RWPE2 (cell line): ENCODE data around the gene FSTL1.

Experiments used
- ATAC-seq: fragments of 200-7000 bp; cut with Tn5 transposase; 3 replicates; pipeline ENCODE4 v1.9.1; 2021; ENCODE audit warnings: low read depth
- DNase-seq: peaks from one replicate; pipeline ENCODE4 v3.0.0-alpha.2; 2020; ENCODE audit warnings: low spot score
- H3K27ac ChIP-seq: fragments of 450-650 bp; 2 replicates; pipeline ENCODE4 v1.5.1; 2017; ENCODE audit warnings: mild to moderate bottlenecking; ENCODE audit not compliant: poor library complexity, severe bottlenecking
- H3K27me3 ChIP-seq: fragments of 250-450 bp; sonication (Bioruptor Pico); 2 replicates; pipeline ENCODE4 v1.5.1; 2021; ENCODE audit warnings: mild to moderate bottlenecking, moderate library complexity; ENCODE audit not compliant: insufficient read depth, poor library complexity, severe bottlenecking
- H3K36me3 ChIP-seq: fragments of 250-450 bp; sonication (Bioruptor Pico); 2 replicates; pipeline ENCODE4 v1.5.1; 2020; ENCODE audit warnings: low read depth, mild to moderate bottlenecking, moderate library complexity
- H3K4me1 ChIP-seq: fragments of 250-450 bp; sonication (Bioruptor Pico); 2 replicates; pipeline ENCODE4 v1.5.1; 2021; ENCODE audit warnings: mild to moderate bottlenecking, moderate library complexity; ENCODE audit not compliant: insufficient read depth, poor library complexity, severe bottlenecking
- H3K4me3 ChIP-seq: fragments of 250-450 bp; sonication (Bioruptor Pico); 2 replicates; pipeline ENCODE4 v1.5.1; 2021; ENCODE audit warnings: mild to moderate bottlenecking, moderate library complexity; ENCODE audit not compliant: severe bottlenecking
- H3K9me3 ChIP-seq: fragments of 250-450 bp; sonication (Bioruptor Pico); 2 replicates; pipeline ENCODE4 v1.5.1; 2021; ENCODE audit warnings: mild to moderate bottlenecking, moderate library complexity; ENCODE audit not compliant: severe bottlenecking
- TF ChIP-seq, protein P1 (sequence below): fragments of 450-650 bp; IDR thresholded peaks from one replicate; pipeline ENCODE4 v1.5.1; 2017; ENCODE audit warnings: mild to moderate bottlenecking, moderate library complexity; ENCODE audit not compliant: poor library complexity, severe bottlenecking

FSTL1 gene

DNA sequence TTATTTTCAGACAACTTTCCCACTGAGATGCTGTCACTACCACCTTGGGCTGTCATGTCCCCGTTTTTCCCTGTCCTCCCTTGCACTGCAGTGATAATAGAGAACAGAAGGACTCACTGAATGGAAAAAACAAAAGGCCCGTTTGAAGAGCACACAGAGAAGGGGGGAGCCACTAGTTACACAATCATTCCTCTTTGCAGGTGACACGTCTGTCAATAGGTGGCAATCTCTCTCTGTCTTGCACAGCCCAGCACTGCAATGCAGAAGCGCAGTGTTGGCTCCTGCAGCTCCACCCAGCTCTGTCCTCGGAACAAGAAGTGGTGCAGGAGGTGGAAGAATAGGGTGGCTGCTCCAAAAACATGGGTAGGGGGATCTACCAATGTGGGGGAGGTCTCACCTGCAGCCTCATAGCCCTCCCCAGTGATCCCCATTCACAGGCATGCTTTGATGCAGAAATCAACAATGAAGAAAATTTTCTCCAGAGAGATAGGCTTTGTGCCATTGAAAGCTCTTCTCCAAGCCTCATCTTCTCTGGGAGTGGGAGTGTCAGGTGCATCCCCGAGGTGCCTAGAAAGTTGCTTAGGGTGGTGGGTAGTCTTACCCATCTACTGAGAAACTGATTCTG, 31.8 kb downstream of the FSTL1 start:
- Histone ChIP-seq H3K27me3 (no peaks in the 10 kb centered on the region), H3K27ac (no peak overlapping the region), H3K4me1 (peaks cover 7% of the 10 kb centered on the region), H3K36me3 (peaks cover 12% of the 10 kb centered on the region), H3K9me3 (no peaks in the 10 kb centered on the region), H3K4me3 (no peak overlapping the region)
- DNase-seq (no peak), ATAC-seq (peak; percentile 69)
- TF ChIP-seq, protein P1, sequence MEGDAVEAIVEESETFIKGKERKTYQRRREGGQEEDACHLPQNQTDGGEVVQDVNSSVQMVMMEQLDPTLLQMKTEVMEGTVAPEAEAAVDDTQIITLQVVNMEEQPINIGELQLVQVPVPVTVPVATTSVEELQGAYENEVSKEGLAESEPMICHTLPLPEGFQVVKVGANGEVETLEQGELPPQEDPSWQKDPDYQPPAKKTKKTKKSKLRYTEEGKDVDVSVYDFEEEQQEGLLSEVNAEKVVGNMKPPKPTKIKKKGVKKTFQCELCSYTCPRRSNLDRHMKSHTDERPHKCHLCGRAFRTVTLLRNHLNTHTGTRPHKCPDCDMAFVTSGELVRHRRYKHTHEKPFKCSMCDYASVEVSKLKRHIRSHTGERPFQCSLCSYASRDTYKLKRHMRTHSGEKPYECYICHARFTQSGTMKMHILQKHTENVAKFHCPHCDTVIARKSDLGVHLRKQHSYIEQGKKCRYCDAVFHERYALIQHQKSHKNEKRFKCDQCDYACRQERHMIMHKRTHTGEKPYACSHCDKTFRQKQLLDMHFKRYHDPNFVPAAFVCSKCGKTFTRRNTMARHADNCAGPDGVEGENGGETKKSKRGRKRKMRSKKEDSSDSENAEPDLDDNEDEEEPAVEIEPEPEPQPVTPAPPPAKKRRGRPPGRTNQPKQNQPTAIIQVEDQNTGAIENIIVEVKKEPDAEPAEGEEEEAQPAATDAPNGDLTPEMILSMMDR: peak; percentile 77

DNA sequence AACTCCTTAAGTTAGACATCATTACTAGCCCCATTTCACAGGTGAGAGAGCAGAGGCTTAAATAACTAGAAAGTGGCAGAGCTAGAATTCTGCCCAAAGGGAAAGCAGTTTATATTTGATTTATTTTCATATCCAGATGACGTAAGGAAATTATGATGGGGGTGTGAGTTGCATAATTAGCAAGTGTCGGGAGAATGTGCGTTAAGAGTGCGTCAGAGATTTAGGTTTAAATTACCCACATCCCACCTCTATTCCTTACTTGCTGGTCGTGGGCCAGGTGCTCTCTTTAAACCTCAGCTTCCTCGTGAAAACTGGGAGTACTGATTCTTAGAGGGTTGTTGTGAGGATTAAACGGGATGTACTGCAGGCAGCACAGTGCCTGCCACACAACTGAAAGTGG, 32.3 kb downstream of the FSTL1 start:
- TF ChIP-seq, protein P1: no peak
- ATAC-seq (no peak), DNase-seq (no peak)
- Histone ChIP-seq H3K27me3 (no peaks in the 10 kb centered on the region), H3K4me3 (no peak overlapping the region), H3K9me3 (no peaks in the 10 kb centered on the region), H3K36me3 (peaks cover 12% of the 10 kb centered on the region), H3K4me1 (peaks cover 7% of the 10 kb centered on the region), H3K27ac (no peak overlapping the region)

DNA sequence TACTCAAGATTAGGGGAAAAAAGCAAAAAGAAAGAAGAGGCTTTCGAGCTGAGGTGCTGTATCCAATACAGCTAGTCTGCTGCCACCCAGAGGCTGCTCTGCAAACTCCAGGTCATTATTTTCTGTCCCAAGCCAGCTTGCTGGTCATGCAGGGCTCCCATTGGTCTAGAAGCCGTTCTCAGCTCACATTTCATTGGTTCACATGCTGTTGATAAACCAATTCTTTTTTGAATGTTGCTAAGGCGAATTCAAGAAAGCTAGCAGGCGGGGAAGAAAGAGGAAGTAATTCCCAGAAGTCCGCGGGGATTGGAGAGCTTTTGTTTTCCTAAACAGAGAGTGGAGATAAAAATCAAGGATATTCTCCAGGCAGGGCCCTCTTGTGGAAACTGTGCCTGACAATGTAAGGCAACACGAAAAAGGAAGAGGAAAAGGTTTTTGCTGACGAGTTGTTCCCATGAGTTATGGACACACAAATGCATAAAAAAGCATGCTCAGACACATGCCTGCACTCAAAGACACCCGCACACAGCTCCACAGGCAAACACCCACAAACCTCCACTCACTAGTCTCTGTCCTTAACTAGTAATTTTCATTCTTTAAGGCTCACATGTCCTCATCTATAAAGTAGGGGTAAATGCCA, 33.4 kb downstream of the FSTL1 start:
- peaks cover 7% of the 10 kb centered on the region for H3K4me1 ChIP-seq
- H3K4me3 ChIP-seq: no peak overlapping the region
- DNase-seq (peak; percentile 76), ATAC-seq (peak; percentile 95)
- H3K27ac ChIP-seq: peak overlapping the region; percentile 54
- H3K36me3 ChIP-seq: peaks cover 22% of the 10 kb centered on the region
- no peaks in the 10 kb centered on the region for H3K9me3 ChIP-seq
- TF ChIP-seq, protein P1: peak; percentile 92
- H3K27me3 ChIP-seq: no peaks in the 10 kb centered on the region

DNA sequence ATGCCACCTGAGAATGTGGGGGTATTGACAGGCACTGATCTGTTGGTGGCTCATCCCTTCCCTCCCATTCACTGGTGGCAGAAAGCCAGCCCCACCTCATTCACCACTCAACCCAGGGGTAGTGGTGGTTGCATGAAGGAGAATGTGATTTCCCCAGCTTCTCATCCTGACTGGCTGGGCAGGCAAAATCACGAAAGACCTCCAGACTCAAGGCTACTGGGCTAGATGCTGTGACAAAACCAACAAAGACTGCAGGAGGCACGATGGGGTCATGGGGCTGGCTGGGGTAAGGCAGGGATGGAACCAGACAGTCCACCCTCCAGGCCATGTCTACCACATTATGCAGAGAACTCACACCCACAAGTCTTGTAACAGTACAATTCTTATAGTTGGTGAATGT, 33.9 kb downstream of the FSTL1 start:
- H3K4me1 ChIP-seq: peaks cover 7% of the 10 kb centered on the region
- peaks cover 22% of the 10 kb centered on the region for H3K36me3 ChIP-seq
- DNase-seq (no peak), ATAC-seq (peak; percentile 4; the same call in 1 of the 3 replicates)
- no peaks in the 10 kb centered on the region for H3K9me3 ChIP-seq
- TF ChIP-seq, protein P1: no peak
- no peak overlapping the region for H3K4me3 ChIP-seq
- H3K27ac ChIP-seq: peak overlapping the region; percentile 54
- H3K27me3 ChIP-seq: no peaks in the 10 kb centered on the region

DNA sequence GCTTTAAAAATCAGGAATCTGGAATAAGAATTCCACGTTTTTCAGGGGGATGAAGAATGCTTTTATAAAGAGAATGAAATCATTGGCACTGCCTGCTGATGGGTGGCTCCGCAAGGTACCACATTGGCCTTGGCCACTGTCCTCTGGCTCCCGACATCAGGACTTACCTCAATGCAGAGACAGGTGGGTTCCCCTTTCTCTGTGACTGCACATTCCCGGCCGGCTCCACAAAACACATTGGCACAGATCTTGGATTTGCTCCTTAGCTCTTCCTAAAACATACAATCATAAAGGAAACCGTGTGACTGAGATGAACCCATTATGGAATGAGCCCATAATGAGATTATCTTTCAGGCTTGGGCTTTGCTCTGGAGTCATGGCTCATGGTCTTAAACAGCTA, 35.0 kb downstream of the FSTL1 start:
- H3K36me3 ChIP-seq: peaks cover 30% of the 10 kb centered on the region
- ATAC-seq (no peak), DNase-seq (no peak)
- TF ChIP-seq, protein P1: no peak
- H3K4me3 ChIP-seq: no peak overlapping the region
- no peak overlapping the region for H3K27ac ChIP-seq
- no peaks in the 10 kb centered on the region for H3K9me3 ChIP-seq
- H3K4me1 ChIP-seq: peaks cover 7% of the 10 kb centered on the region
- H3K27me3 ChIP-seq: no peaks in the 10 kb centered on the region
